ENCODE results near the gene SHISA5.
"Not testable (repeated sequence)": the region's sequence is repeated elsewhere in the genome, so short reads cannot be mapped to it uniquely, and the experiment has no call there.

SHISA5 gene

DNA sequence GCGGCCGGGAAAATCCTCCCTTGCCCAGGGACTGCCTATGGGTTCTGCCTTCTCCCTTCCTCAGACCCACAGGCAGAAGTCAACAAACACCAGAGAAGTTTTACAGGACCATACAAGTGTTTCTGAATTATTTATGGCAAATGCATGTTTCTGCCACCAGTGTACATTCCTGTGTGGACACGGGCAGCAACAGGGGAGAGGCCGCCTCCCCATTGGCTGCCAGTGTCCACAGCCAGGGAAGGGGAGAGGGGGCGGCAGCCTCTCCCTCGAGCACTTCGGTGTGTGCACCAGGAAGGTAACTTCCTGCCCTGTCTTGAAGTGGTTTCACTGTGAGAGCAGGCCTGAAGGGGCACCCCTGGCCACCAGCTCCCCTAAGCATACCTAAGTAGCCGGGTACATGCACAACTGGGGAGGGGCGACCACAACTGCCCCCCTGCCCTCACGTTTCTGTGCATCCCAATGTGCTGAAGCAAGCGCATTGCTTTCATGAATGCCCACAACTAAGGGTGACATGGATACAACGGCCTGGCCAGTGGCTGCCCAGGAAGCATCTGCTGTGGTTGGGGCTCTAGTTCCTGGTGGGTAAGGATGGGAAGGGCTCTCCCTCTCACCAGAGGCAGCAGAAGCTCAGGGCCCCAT is 14.8 kb upstream of the SHISA5 start:
- DNase-seq = no peak

GRCh38 chr3:48518069-48518468 is 14.1 kb upstream of the SHISA5 start:
- DNase-seq = no peak

GRCh38 chr3:48516571-48516970 is 12.6 kb upstream of the SHISA5 start:
- DNase-seq = no peak

GRCh38 chr3:48514431-48515227 is 10.7 kb upstream of the SHISA5 start:
- DNase-seq = no peak

GRCh38 chr3:48511551-48511950 is 7.6 kb upstream of the SHISA5 start:
- no peak for DNase-seq

DNA sequence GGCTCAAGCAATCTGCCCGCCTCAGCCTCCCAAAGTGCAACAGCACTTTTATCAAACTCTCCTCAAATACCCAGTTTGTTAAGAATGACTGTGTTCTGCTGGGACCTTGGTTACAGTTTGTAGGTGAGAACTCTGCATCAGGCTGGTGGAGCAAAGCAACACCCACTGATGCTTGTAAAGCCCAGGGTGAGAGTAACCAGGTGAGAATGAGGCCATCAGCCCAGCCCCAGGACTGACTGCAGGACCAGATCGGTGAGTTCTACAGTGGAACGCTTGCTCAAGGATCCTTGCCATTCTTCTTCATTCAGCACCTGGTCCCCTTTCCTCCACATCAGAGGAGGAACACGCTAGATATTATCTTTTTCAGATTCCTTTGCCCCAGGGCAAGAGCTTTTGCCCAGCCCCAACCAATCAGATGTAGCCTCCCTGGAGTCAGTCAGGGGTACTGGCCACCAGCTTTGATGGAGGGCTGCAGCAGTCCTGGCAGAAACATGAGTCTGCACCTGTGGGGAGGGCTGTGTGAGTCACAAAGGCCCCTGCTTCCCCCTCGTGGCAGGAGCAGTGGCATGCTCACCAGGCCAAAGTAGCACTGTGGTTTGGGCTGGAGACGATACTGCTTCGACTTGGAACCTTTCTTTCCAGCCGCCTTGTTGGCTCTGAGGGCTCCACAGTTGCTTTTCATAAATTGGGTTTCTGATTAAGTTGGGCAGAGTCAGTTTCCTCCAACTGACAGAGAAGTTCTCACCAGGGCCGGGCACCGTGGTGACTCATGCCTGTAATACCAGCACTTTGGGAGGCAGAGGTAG is 3.5 kb upstream of the SHISA5 start:
- no peak for DNase-seq

GRCh38 chr3:48505968-48506504 is 2.1 kb upstream of the SHISA5 start:
- DNase-seq = no peak

DNA sequence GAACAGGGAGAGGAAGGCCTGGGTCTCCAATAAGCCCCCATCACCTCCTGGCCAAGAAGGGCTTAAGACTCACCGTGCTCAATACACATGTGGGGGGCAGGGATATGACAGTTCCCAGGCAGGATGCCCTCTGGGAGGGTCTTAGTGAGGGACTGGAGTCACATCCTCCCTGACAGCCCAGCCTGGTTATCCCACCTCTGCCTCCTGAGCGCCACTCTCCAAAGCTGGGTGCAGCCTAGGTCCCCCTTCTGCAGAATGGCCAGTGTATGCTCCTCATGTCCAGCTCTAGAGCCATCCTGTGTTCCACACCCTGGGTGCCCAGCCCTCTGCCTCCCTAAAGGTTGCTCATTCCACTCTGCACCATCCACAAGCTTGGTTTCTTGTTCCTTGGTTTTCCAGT is 1.2 kb upstream of the SHISA5 start:
- DNase-seq = no peak

- peak; percentile 63 for DNase-seq
These were observed 448 bp downstream of the SHISA5 start for GRCh38 chr3:48503401-48504050.

DNA sequence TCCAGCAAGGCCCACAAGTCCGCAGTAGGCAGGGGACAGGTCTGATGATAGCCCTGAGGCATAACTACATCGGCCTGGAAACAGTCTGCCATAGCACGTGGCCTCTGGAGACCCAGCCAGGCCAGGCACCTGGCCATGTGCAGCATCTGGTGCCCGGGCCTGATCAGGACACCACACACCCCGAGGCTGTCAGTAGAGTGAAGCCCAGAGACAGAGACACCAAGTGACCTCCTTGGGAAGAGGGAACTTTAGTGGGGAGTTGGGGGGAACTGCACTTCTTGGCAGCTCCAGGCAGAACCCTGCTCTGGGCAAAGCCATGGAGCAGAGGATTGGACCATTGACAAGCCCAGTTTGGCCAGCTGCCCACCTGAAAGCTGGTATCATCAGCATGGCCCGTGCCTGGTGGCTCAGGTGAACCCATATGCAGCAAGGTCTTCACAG is 1.2 kb downstream of the SHISA5 start:
- DNase-seq = no peak

DNA sequence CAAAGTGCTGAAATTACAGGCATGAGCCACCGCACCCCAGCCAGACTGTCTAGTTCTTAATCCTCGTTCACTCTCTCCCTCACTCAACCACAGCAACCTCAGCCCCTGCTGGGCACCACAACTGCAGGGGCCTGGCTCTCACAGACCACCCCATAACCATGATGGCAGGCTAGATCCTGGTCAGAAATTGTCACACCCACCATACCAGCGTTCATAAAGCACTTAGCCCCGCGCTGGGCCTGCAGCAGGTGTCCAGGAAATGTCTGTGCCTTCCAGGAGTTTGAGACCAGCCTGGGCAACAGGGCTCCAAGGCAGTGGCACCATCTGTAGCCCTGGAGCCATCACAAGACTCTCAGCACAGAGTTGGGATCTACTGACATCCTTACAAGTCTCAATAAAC is 1.9 kb downstream of the SHISA5 start:
- no peak for DNase-seq

GRCh38 chr3:48501196-48501595 is 2.8 kb downstream of the SHISA5 start:
- no peak for DNase-seq

DNA sequence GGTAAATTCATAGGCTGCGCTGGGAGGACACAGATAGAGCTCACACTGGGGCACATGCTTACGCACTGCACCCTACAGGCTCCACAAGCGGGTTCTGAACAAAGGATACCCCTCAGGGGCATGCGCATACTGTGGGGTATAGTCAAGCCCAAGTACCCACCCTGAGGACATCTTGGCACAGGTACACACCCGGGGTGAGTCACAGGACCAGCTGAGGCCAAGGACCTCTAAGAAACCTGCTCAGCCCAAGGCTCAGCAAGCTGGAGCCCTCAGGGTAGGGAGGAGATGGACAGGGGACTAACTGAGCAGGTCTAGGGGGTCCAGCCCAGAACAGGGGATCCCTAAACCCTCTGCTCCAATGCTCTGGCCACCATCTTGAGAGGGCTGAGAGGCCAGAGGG is 3.3 kb downstream of the SHISA5 start:
- DNase-seq = no peak

DNA sequence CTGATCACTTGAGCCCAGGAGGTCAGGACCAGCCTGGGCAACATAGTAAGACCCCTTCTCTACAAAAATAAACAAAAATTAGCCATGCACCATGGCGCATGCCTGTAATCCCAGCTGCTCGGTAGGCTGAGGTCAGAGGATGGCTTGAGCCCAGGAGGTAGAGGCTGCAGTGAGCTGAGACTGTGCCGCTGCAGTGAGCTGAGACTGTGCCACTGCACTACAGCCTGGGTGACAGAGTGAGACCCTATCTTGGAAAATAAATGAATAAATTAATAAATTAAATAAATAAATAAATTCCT is 10.8 kb downstream of the SHISA5 start:
- no peak for DNase-seq

DNA sequence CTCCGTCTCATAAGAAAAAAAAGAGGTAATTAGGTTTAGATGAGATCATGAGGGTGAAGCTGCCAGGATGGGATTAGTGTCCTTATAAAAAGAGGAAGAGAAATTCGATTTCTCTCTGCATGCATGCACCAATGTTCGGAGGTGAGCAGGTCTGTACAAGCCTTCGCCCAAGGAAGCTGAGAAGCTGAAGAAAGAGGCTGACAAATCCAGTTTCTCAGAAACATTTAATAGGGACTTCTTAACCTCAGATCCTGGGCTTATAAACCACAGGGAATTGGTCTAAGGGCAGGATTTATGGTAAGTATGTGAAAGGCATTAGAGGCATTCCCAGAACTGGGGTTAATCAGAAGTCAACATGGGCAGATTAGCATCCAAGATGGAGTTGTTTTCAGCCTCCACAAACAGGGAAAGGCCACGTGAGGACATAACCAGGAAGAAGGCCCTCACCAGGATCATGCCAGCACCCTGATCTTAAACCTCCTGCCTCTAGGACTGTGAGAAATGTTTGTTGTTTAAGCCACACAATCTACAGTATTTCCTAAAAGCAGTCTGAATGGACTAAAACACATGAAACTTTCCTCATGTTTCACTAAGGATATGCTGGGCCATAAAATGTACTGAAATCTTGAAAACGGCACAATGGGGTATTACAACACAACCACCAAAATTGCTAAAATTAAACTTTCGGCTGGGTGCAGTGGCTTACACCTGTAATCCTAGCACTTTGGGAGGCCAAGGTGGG is 11.3 kb downstream of the SHISA5 start:
- no peak for DNase-seq

- DNase-seq = no peak
These were observed 17.0 kb downstream of the SHISA5 start for GRCh38 chr3:48486952-48487351.

GRCh38 chr3:48482822-48483221 is 21.2 kb downstream of the SHISA5 start:
- DNase-seq = not testable (repeated sequence)

DNA sequence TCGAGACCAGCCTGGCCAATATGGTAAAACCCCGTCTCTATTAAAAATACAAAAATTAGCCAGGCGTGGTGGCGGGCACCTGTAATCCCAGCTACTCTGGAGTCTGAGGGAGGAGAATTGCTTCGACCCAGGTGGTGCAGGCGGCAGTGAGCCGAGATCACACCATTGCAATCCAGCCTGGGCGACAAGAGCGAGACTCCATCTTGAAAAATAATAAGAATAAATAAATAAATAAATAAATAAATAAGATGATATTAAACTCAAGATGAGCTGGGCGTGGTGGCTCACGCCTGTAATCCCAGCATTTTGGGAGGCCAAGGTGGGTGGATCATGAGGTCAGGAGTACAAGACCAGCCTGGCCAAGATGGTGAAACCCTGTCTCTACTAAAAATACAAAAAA is 23.1 kb downstream of the SHISA5 start:
- DNase-seq = not testable (repeated sequence)

DNA sequence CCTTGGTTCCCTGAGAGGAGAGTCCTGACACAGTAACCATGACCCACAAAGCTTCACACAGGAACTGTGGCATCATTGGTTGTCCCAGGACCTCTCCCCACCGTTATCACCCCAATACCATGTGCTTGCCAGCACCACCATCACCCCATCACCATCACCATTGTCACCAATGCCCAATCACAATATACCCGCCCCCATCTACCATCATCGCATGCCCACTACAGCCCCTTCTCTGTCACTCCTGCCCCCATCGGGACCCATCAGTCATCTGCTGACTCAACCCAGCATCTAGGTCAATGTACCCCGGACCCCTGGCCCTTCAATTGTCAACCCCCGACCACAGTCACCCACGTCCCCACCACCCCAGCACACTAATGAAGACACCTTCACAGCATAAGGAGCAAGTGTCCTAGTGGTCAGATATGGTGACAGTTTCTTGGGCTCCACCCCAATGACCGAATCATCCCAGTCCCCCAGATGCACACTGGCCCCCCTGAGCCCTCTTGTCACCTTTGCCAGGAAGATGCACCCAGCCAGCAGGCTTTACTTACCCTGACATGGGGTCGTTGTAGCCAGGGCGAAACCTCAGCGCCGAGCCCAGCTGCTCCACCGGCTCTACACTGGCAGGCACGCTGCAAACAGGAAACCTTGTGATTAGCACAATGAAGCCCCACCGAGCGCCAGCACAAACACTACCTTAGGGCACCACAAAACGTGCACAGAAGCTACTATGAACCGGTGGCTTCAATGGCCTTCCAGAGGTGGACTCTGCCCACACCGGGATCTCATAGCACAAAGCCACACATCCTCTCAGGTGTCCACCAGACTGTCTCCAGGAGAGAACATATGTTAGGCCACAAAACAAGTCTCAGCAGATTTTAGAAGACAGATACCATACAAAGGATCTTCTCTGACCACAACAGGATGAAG is 25.1 kb downstream of the SHISA5 start:
- no peak for DNase-seq

GRCh38 chr3:48477959-48478520 is 25.9 kb downstream of the SHISA5 start:
- no peak for DNase-seq
